SKM-1 (cell line): ENCODE results near the gene SPANXN4.

Experiments used
- DNase-seq: peaks from one replicate; lab custom pipeline; 2025; ENCODE audit not compliant: unreplicated experiment; lab: John Stamatoyannopoulos, UW

Gene SPANXN4, protein sequence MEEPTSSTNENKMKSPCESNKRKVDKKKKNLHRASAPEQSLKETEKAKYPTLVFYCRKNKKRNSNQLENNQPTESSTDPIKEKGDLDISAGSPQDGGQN

DNA sequence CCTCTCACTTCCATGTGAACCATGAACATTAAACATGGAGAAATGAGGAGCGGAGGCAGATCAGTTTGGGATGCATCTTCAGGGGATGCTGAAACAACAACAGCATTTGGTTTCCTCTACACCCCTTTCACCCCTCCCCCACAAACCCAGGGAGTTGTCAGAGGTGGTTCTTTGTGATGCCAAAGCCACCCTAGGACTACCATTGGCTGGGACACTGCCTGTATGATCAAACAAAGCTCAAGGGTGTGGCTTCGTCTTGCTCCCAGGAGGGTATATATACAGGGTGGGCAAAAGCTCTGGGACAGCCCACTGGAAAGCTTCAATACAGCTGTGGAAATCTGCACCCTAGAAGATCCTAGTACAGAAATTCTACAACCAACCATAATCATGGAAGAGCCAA lies at the start of gene SPANXN4:
Gene SPANXN4 (plus strand): TSS at position 301 of the 400 bp plus-strand sequence. CDS start 87 bp downstream, at position 388.
- DNase-seq, result no peak

DNA sequence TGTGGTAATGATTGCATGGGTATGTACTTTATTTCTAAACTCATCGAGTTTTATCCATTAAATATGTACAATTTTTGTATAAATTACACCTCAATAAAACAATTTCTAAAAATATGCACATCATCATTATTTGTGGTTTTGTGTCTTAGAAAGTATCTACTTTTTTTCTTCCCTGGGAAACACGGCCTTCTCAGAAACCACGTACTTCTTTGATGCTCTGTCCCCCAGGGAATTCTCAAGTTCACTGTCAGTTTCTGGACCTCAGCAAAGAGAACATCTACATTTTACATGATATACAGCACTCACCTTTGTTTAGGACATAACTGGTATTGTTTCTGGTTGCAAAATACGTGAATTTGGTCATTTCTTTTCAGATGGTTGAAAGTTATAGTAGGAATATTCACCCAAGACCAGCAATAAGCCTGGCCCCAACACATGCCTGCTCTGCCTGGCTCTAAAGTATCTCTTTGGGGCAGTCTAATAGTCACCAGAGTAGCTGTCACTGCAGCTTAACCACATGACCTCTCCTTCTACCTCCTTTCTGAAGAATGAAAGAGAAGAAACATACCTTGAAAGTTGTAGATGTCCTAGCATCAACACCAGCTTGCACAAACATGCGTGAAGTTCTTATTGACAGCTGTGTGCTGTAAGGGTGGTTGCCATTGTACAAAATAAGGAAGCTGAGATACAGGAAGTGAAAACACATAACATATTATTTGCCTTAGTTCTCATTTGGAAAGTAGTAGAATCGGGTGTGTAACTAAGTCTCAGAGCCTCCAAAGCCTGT lies 48.4 kb upstream of the SPANXN4 start:
- DNase-seq, result peak; percentile 15

DNA sequence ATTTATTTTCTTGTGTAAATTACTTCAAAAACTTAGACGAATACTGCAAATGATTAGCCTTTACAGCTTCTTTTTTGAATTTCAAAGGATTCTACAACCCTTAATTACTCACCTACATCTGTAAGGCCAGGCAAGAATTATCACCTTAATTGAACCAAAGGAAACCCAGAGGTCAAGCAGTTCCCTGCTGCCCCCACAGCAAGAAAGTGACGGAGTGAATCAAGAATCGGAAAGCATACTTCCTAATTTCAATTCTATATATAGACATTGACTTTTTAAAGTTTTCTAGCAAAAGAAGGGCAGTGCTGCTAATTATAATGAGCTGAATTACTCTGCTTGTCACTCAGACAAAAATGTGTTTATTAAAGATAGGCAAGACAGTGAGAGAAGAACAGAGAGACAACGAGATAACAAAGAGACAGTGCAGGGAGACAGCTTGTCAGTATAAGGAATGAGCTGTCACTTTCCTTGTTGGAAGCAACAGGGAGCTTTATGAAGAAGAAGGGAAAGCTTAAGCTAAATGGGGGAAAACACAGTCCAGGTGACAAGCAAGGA lies 47.5 kb upstream of the SPANXN4 start:
- DNase-seq, result no peak

GRCh38 chrX:142982679-142983078 lies 43.0 kb upstream of the SPANXN4 start:
- no peak for DNase-seq

DNA sequence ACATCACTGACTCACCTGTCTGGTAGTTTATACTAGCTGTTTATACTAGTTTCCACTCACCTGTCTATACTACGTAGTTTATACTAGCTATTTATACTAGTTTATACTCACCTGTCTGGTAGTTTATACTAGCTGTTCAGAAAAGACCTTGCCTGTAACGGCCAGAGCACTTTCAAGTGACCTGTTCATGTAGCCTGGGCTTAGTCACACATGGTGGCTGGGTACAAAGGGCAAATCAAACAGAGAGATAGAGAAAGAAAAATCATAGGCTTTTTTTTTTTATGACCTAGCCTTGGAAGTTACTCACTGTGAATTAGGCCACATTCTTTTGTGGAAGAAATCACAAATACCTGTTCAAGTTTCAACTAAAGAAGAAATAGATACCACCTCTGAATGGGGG lies 30.7 kb upstream of the SPANXN4 start:
- DNase-seq, result no peak

GRCh38 chrX:142998447-142999198 lies 27.1 kb upstream of the SPANXN4 start:
- DNase-seq, result no peak

DNA sequence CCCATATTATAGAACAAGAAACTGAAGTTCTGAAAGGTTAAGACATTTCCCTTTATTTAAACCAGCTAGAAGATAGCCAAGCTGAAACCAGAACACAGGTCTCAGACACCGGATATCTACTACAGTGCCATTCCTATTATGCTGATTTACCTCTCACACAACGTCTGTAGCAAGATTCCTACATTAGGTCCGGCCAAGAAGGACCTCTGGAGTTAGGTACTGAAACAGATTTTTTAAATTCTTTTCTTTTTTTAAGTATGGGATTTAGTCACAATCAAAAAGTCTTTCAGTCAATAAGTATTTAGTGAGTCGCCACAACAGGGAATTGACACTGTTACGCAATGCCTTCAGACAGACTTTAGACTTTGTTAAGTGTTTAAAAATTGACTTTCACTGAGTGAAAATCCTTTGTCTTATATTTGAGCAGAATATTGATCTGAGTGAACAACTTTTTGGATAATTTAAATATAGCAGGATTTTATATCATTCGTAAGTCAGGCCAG lies 26.5 kb upstream of the SPANXN4 start:
- DNase-seq, result peak; percentile 67

DNA sequence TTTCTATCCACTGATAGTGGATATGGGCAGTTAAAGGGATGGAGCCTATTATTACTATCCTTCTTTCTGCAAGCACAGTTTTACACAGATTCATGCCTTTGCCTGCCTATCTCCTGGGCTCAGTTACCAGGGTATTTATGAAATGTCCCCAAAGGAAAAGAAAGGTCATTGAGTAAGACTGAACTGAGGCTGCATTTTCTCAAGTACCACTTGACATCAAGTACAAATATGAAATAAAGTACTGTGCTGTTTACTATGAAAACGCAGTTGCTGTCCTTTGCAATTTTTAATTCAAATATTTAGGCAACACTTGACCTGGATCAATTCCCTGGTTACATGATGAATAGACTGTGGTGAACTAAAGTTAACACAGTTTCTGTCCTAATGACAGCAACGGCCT lies 23.5 kb upstream of the SPANXN4 start:
- DNase-seq, result no peak

- no peak for DNase-seq
Measured at GRCh38 chrX:143017272-143017671, 8.5 kb upstream of the SPANXN4 start.

- DNase-seq, result no peak
Measured at GRCh38 chrX:143027275-143027674, 1.5 kb downstream of the SPANXN4 start.

DNA sequence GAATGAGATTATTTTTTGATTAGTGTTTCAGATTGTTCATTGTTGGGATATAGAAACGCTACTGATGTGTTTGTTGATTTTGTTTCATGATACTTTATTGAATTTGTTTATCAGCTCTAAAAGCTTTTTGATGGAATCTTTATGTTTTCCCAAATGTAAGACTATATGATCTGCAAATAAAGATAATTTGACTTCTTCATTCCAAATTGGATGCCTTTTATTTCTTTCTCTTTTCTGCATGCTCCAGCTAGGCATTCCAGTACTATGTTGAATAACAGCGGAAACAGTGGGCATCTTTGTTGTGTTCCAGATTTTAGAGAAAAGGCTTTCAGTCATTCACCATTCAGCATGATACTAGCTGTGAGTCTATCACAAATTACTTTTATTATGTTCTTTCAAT lies 21.8 kb downstream of the SPANXN4 start:
- DNase-seq, result no peak

- DNase-seq, result no peak
Measured at GRCh38 chrX:143058120-143058519, 32.4 kb downstream of the SPANXN4 start.

DNA sequence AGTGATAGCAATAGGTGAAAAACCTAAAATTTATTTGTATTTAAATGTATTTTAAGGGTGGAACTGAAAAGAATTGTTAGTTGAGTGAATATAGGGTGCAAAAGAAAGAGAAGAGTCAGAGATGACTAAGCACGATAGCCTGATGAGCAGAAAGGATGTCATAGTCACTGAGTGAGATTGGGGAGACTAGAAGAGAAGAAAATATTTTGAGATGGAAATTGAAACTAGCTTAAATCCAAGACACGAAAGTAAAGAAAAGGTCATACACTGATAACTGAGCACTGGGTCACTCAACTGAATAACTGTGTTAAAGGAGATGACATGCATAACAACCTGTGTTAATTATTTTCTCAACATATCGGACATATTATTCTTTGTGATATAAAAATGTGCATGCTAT lies 55.5 kb downstream of the SPANXN4 start:
- DNase-seq, result no peak

GRCh38 chrX:143082537-143082936 lies 56.8 kb downstream of the SPANXN4 start:
- DNase-seq, result no peak
